GM18517 (cell line): ENCODE measurements around the gene SCN1B.
"Not testable (repeated sequence)": the region's sequence is repeated elsewhere in the genome, so short reads cannot be mapped to it uniquely, and the experiment has no call there.

Experiments
- ATAC-seq: cut with Tn5 transposase; IDR thresholded peaks from one replicate; pipeline ENCODE4 v1.9.1; 2021; ENCODE audit warnings: mild to moderate bottlenecking, moderate library complexity; ENCODE audit not compliant: unreplicated experiment

Gene SCN1B

DNA sequence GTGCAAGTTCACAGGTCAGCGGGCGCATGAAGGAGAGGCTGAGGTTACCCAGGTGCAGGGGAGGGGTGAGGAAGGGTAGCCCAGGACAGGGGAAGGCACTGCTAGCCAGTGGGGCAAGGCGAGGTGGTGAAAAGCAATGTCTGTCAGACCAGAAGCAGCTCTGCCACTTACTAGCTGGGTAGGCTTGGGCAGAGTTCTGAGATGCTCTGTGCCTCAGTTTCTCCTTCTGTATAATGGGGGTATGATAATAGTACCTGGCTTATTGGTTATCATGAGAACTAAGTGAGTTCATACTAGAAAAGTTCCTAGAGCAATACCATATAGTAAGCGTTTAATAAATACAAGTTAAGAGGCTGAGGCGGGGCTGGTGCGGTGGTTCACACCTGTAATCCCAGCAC is 14.3 kb upstream of the SCN1B start:
- ATAC-seq, result no peak

GRCh38 chr19:35017507-35017906 is 12.8 kb upstream of the SCN1B start:
- no peak for ATAC-seq

DNA sequence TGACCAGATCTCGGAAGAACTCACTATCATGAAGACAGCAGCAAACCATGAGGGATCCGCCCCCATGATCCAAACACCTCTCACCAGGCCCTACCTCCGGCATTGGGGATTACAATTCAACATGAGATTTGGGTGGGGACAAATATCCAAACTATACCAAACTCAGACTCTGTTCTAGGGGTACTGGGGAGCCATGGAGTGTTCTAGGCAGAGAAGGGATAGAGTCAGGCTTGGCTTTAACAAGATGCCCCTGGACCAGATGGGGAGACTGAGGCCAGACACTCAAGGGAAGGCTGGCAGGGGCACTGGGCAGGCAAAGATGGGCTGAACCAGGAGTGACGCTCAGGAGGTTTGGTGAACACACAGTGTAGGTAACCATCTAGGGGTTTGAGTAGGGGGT is 11.9 kb upstream of the SCN1B start:
- no peak for ATAC-seq

DNA sequence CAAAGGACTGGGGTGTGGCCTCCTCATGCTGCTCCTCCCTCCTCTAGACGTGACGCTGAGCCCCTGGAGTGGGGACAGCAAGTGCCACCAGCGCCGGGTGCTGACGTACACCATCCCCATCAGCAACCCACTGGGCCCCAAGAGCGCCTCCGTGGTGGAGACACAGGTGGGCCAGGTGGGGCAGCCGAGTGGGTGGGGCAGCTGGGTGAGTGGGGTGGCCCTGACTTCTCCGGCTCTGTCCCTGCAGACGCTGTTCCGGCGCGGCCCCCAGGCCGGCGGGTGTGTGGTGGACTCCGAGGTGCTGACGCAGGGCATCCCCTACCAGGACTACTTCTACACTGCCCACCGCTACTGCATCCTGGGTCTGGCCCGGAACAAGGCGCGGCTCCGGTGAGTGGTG is 11.1 kb upstream of the SCN1B start:
- no peak for ATAC-seq

GRCh38 chr19:35021016-35021415 is 9.3 kb upstream of the SCN1B start:
- no peak for ATAC-seq

GRCh38 chr19:35021596-35021995 is 8.7 kb upstream of the SCN1B start:
- no peak for ATAC-seq

DNA sequence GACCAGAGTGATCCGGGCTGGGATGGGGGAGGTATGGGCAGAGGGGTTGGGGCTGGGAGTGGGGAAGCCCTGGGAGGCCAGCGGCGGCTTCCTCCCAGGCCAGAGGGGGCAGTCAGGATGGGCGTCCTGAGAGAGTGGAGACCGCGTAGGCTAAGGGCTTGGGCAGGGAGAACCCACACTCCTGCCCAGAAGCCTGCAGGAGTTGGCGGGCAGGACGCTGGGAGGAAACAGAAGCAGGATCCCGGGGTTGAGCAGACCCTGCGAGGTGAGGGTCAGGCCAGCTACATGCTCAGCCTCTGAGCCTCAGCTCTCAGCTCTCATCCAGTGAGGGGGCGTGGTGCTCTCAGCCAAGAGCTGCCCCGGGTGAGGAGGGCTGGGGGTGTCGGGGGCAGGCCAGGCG is 7.8 kb upstream of the SCN1B start:
- ATAC-seq, result no peak

DNA sequence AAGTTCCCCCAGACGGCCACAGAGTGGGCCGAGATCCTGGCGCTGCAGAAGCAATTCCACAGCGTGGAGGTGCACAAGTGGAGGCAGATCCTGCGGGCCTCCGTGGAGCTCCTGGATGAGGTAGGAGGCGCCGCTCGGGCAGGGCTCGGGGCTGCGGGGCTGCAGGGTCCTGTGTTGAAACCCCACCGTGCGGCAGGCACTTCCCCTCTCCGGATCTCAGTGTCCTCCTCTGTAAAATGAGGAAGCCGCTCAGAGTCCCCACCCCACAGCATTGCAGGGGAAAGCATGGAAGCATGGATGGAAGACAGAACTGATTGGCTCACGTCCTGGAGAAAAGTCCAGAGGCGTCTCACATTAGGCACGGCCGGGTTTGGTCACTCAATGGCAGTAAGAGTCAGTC is 6.8 kb upstream of the SCN1B start:
- no peak for ATAC-seq

- ATAC-seq, result no peak
These were observed 6.2 kb upstream of the SCN1B start for GRCh38 chr19:35024095-35024494.

DNA sequence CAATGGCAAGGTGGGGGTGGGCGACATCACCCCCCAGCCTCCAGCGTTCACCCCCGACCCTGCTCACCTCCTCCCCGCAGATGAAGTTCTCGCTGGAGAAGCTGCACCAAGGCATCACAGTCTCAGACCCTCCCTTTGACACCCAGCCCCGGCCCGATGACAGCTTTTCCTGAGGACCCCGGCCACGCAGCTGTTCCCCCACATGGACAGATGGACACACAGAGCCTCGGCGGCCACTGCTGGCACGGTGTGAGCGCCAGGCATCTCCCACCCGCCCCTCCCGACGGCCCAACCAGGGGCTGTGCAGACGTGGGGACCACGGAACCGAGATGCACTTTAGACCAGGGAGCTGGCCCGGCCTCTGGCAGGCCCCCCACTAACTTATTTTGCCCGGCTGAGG is 4.3 kb upstream of the SCN1B start:
- ATAC-seq, result no peak

DNA sequence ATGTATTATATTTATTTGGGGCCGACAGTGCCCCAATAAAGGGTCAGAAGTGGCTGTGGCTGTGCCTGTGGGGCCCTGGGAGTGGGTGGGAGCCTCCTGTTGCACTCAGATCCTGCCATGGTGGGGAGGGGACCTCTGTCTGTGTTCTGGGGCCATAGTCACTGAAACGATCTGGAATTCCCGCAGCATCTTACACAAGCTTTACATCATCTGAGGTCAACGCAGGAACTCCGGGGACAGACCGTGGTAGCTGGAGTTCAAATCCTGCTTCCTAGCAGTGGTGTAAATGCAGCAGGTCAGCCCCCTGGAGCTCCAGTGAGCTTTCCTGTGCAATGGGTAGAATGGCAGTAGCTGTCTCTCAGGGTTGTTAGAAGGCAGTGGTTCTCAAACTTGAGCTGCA is 3.9 kb upstream of the SCN1B start:
- no peak for ATAC-seq

DNA sequence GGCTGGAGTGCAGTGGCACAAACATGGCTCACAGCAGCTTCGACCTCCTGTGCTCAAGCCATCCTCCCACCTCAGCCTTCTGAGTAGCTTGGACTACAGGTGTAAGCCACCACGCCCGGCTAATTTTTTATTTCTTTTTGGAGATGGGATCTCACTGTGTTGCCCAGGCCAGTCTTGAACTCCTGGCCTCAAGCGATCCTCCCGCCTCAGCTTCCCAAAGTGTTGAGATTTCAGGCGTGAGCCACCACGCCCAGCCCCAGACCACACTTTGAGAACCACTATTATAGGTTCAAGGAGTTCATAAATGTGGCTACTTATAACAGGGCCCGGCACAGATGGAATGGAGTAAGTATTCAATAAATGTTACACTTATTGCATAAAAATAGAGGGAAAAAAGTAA is 3.3 kb upstream of the SCN1B start:
- ATAC-seq, result no peak

GRCh38 chr19:35027851-35028599 is 2.2 kb upstream of the SCN1B start:
- no peak for ATAC-seq

GRCh38 chr19:35028600-35028885 is 1.7 kb upstream of the SCN1B start:
- not testable (repeated sequence) for ATAC-seq

- ATAC-seq, result not testable (repeated sequence)
These were observed 964 bp upstream of the SCN1B start for GRCh38 chr19:35029275-35029736.

DNA sequence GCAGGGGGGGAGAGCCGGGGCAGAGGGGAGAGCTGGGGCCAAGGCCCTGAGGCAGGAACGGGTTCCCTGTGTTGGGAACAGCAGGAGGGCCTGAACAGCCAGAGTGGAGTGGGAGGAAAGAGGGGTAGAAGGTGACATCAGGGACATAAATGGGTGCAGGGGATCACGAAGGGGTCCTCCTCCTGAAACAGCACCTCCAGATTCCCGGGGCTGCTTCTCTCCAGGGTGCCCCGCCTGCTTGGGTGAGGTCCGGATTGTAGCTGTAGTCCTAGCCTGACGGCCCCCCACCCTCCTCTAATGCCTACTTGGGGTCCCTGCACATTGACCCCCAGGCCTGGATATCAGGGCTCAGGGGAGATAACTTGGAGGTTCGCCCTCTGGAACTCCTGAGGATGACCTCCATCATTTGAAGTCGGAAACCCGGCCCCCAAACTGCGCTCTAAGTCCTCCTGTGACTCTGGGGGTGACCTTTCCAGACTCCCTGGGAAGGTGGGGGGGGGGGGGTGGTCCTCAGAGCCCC is 473 bp upstream of the SCN1B start:
- ATAC-seq, result no peak

- no peak for ATAC-seq
These were observed 1.0 kb downstream of the SCN1B start for GRCh38 chr19:35031072-35031881.

DNA sequence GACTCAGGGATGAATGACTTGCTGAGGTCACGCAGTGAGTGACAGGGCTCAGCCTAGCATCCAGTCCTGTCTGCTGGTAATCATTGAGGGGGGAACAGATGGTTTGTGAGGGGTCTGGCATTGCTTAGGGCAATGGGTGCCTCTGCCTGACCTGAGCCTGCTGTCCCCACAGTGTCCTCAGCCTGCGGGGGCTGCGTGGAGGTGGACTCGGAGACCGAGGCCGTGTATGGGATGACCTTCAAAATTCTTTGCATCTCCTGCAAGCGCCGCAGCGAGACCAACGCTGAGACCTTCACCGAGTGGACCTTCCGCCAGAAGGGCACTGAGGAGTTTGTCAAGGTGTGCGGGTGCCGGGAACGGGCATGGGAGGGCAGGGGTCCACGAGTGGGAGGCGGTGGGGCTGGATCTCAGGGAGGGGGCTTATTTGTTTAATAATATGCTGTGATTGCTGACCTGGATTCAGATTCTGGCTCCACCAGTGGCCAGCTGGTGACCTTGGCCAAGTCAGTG is 2.1 kb downstream of the SCN1B start:
- no peak for ATAC-seq

- ATAC-seq, result no peak
These were observed 3.1 kb downstream of the SCN1B start for GRCh38 chr19:35033067-35034004.

DNA sequence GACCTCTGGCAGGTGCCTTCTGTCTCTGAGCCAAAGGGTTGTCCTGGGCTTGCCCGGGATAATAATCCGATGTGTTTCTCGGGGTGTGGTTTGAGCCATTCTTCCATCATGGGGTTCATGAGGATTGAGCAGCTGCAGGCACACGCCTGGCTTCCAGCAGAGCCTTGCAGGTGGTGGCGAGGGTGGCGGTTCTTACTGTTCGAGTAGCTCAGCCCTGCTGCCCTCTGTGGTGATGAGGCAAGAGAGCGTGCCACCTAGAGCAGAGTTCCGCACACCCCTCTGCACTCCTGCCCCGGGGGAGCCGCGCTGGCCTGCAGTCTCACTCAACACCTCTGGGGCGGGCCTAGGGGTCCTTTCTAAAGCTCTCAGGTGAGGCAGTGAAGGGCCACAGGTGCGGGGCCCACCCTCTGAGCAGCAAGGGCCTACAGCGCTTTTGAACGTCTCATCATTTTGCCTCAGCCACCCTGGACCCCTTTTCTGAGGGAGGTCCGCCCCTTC is 3.8 kb downstream of the SCN1B start:
- ATAC-seq, result no peak
